HepG2 (cell line): ENCODE data around the gene THAP5. TPM values are rescaled to one million over a fixed set of nuclear protein-coding genes. Genes with fewer than 3 reads are reported as not detected.

ENCODE experiments used
- CENPX ChIP-seq: sonication (generic); formaldehyde crosslinking; IDR thresholded peaks from 2 replicates; pipeline ENCODE4 v1.9.0; 2021; ENCODE audit warnings: mild to moderate bottlenecking, missing genetic modification reagents, moderate library complexity
- ESRRA ChIP-seq: sonication (generic); formaldehyde crosslinking; IDR thresholded peaks from 2 replicates; pipeline ENCODE4 v1.5.1; 2020; ENCODE audit warnings: mild to moderate bottlenecking, low read depth, missing genetic modification reagents
- FLYWCH1 ChIP-seq: sonication (generic); formaldehyde crosslinking; IDR thresholded peaks from 2 replicates; pipeline ENCODE4 v1.8.1; 2023; ENCODE audit warnings: mild to moderate bottlenecking, missing genetic modification reagents
- KAT2B ChIP-seq: fragments of 150-350 bp; IDR thresholded peaks from 2 replicates; pipeline ENCODE4 v1.6.1; 2014; ENCODE audit warnings: low read depth, low read length, borderline replicate concordance
- KDM3A ChIP-seq: IDR thresholded peaks from 2 replicates; pipeline ENCODE4 v1.6.1; 2018; ENCODE audit warnings: low read depth, missing compliant biosample characterization
- MTA3 ChIP-seq: sonication (generic); formaldehyde crosslinking; IDR thresholded peaks from 2 replicates; pipeline ENCODE4 v1.4.0; 2020; ENCODE audit warnings: missing genetic modification reagents
- RAD21 ChIP-seq: fragments of 450-650 bp; formaldehyde crosslinking; IDR thresholded peaks from 2 replicates; pipeline ENCODE4 v1.5.0; 2020; ENCODE audit warnings: mild to moderate bottlenecking
- REPIN1 ChIP-seq: sonication (generic); formaldehyde crosslinking; IDR thresholded peaks from 2 replicates; pipeline ENCODE4 v1.8.0; 2022; ENCODE audit warnings: missing genetic modification reagents, low read depth, mild to moderate bottlenecking, borderline replicate concordance
- RFX3 ChIP-seq: IDR thresholded peaks from 2 replicates; pipeline ENCODE4 v1.6.1; 2016; ENCODE audit warnings: missing biosample characterization, missing genetic modification reagents
- SMAD3 ChIP-seq: sonication (generic); formaldehyde crosslinking; IDR thresholded peaks from 2 replicates; pipeline ENCODE4 v1.4.0; 2020; ENCODE audit warnings: missing genetic modification reagents
- SPEN ChIP-seq: sonication (generic); formaldehyde crosslinking; IDR thresholded peaks from 2 replicates; pipeline ENCODE4 v1.5.1; 2020; ENCODE audit warnings: low read depth, mild to moderate bottlenecking, missing genetic modification reagents
- SRSF1 ChIP-seq: fragments of 200-400 bp; formaldehyde crosslinking; optimal IDR thresholded peaks from 2 replicates; pipeline ENCODE3; 2017; ENCODE audit warnings: mild to moderate bottlenecking, low read depth, low read length, moderate library complexity
- ZNF383 ChIP-seq: sonication (generic); formaldehyde crosslinking; IDR thresholded peaks from 2 replicates; pipeline ENCODE4 v1.4.0; 2020; ENCODE audit warnings: missing genetic modification reagents, mild to moderate bottlenecking, borderline replicate concordance
- ZNF549 ChIP-seq: sonication (generic); formaldehyde crosslinking; IDR thresholded peaks from 2 replicates; pipeline ENCODE4 v1.5.0; 2020; ENCODE audit warnings: missing genetic modification reagents
- ZNF766 ChIP-seq: sonication (generic); formaldehyde crosslinking; IDR thresholded peaks from 2 replicates; pipeline ENCODE4 v1.5.0; 2020; ENCODE audit warnings: missing genetic modification reagents, borderline replicate concordance
- ZSCAN9 ChIP-seq: IDR thresholded peaks from 2 replicates; pipeline ENCODE4 v1.6.1; 2016; ENCODE audit warnings: borderline replicate concordance
- polyA plus RNA-seq, 8 experiments: library from polyadenylated mRNA; depleted of rRNA in 3 of 8; stranded (reverse) in 7 of 8; unstranded in 1 of 8; fragments of >200 nt; fragmentation: Illumina TruSeq in 4 of 8; extraction: Trizol in 4 of 8; gene quantifications; 2 replicates each; pipeline versions ENCODE4 v1.2.1 to v1.2.3, GENCODE V29; 2011 to 2016; ENCODE audit warnings: low read depth in 4 of 8, missing spikeins in 1 of 8, mixed read lengths in 1 of 8; ENCODE audit not compliant: insufficient read depth in 1 of 8
- total RNA-seq, 5 experiments: library from RNA; depleted of rRNA; stranded (reverse); fragments of >200 nt; fragmentation: Illumina TruSeq; extraction: Trizol; gene quantifications; 2 replicates each; pipeline ENCODE4 v1.2.3, GENCODE V29; 2016; ENCODE audit warnings: low read depth in 1 of 5
- TF ChIP-seq, protein P1 (sequence below): sonication (generic); formaldehyde crosslinking; IDR thresholded peaks from 2 replicates; pipeline ENCODE4 v1.5.0; 2020; ENCODE audit warnings: mild to moderate bottlenecking, missing genetic modification reagents
- TF ChIP-seq, protein P2 (sequence below): IDR thresholded peaks from 2 replicates; pipeline ENCODE4 v1.6.1; 2016; ENCODE audit warnings: missing compliant biosample characterization, missing genetic modification reagents, borderline replicate concordance
- TF ChIP-seq, protein P3 (sequence below): IDR thresholded peaks from 2 replicates; pipeline ENCODE4 v1.6.1; 2016; ENCODE audit warnings: low read depth, missing genetic modification reagents, missing compliant biosample characterization

Gene THAP5
- total and polyA plus RNA-seq, 2 of the 13 experiments (the other 11 are each of a cell fraction or from before 2014, with no cell fraction given): 3.6 to 11.8 TPM

DNA sequence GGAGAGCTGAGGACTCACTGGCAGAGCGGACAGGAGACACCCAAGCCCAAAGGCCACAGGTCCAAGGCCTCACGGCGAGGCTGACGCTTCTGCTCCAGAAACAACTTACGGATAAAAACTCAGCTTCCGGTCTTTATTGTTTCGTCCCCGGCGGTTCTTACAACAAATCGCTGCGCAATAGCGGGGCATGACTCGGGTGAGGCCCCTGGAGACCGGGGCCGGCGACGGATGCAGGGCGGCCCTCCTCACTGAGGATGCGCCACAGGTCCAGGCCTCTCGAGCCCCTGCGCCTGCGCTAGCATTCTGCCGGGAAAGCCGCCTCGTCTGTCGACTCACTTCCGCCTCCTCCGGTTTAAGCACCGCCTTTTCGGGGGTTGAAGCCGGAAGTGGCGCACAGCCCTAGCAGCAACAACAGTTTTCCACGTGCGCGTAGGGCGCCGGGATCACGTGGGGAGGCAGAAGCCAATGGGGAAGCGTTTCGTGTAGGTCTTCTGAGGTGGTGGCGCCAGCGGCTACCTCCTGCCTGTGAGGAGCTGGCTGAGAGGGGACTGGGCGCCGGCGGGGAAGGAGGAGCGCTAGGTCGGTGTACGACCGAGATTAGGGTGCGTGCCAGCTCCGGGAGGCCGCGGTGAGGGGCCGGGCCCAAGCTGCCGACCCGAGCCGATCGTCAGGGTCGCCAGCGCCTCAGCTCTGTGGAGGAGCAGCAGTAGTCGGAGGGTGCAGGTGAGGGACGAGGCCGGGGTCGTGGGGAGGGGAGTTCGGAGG is at the start of gene THAP5, which contains the start of gene DNAJB9 (continued):
- TF ChIP-seq, protein P1, sequence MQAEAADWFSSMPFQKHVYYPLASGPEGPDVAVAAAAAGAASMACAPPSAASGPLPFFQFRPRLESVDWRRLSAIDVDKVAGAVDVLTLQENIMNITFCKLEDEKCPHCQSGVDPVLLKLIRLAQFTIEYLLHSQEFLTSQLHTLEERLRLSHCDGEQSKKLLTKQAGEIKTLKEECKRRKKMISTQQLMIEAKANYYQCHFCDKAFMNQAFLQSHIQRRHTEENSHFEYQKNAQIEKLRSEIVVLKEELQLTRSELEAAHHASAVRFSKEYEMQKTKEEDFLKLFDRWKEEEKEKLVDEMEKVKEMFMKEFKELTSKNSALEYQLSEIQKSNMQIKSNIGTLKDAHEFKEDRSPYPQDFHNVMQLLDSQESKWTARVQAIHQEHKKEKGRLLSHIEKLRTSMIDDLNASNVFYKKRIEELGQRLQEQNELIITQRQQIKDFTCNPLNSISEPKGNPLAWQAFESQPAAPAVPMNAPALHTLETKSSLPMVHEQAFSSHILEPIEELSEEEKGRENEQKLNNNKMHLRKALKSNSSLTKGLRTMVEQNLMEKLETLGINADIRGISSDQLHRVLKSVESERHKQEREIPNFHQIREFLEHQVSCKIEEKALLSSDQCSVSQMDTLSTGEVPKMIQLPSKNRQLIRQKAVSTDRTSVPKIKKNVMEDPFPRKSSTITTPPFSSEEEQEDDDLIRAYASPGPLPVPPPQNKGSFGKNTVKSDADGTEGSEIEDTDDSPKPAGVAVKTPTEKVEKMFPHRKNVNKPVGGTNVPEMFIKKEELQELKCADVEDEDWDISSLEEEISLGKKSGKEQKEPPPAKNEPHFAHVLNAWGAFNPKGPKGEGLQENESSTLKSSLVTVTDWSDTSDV (CRISPR knock-in tag): peak; percentile 31; the same call in 1 of the 2 replicates
- no peak for TF ChIP-seq SRSF1
- 0 out of 2 replicates have a peak, but pooled peaks have one; percentile 78 for TF ChIP-seq KDM3A (CRISPR knock-in tag)
- no peak for TF ChIP-seq CENPX (CRISPR knock-in tag)
- TF ChIP-seq SMAD3: peak; percentile 54; the same call in 1 of the 2 replicates
- TF ChIP-seq REPIN1: peak; percentile 89
- TF ChIP-seq KAT2B: no peak
- TF ChIP-seq, protein P2, sequence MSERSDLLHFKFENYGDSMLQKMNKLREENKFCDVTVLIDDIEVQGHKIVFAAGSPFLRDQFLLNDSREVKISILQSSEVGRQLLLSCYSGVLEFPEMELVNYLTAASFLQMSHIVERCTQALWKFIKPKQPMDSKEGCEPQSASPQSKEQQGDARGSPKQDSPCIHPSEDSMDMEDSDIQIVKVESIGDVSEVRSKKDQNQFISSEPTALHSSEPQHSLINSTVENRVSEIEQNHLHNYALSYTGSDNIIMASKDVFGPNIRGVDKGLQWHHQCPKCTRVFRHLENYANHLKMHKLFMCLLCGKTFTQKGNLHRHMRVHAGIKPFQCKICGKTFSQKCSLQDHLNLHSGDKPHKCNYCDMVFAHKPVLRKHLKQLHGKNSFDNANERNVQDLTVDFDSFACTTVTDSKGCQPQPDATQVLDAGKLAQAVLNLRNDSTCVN (CRISPR knock-in tag): peak; percentile 42
- TF ChIP-seq SPEN (CRISPR knock-in tag): peak; percentile 92
- TF ChIP-seq RAD21 (CRISPR knock-in tag): no peak; the same call in 1 of the 2 replicates
- TF ChIP-seq ZSCAN9 (CRISPR knock-in tag): peak; percentile 88; the same call in 1 of the 2 replicates
- TF ChIP-seq ZNF766: no peak
- peak; percentile 32; the same call in 1 of the 2 replicates for TF ChIP-seq ESRRA
- no peak for TF ChIP-seq FLYWCH1 (CRISPR knock-in tag)
- peak; percentile 31; the same call in 1 of the 2 replicates for TF ChIP-seq RFX3 (CRISPR knock-in tag)
- TF ChIP-seq ZNF549: no peak
- TF ChIP-seq MTA3 (CRISPR knock-in tag): no peak
- no peak for TF ChIP-seq ZNF383 (CRISPR knock-in tag)
- TF ChIP-seq, protein P3, sequence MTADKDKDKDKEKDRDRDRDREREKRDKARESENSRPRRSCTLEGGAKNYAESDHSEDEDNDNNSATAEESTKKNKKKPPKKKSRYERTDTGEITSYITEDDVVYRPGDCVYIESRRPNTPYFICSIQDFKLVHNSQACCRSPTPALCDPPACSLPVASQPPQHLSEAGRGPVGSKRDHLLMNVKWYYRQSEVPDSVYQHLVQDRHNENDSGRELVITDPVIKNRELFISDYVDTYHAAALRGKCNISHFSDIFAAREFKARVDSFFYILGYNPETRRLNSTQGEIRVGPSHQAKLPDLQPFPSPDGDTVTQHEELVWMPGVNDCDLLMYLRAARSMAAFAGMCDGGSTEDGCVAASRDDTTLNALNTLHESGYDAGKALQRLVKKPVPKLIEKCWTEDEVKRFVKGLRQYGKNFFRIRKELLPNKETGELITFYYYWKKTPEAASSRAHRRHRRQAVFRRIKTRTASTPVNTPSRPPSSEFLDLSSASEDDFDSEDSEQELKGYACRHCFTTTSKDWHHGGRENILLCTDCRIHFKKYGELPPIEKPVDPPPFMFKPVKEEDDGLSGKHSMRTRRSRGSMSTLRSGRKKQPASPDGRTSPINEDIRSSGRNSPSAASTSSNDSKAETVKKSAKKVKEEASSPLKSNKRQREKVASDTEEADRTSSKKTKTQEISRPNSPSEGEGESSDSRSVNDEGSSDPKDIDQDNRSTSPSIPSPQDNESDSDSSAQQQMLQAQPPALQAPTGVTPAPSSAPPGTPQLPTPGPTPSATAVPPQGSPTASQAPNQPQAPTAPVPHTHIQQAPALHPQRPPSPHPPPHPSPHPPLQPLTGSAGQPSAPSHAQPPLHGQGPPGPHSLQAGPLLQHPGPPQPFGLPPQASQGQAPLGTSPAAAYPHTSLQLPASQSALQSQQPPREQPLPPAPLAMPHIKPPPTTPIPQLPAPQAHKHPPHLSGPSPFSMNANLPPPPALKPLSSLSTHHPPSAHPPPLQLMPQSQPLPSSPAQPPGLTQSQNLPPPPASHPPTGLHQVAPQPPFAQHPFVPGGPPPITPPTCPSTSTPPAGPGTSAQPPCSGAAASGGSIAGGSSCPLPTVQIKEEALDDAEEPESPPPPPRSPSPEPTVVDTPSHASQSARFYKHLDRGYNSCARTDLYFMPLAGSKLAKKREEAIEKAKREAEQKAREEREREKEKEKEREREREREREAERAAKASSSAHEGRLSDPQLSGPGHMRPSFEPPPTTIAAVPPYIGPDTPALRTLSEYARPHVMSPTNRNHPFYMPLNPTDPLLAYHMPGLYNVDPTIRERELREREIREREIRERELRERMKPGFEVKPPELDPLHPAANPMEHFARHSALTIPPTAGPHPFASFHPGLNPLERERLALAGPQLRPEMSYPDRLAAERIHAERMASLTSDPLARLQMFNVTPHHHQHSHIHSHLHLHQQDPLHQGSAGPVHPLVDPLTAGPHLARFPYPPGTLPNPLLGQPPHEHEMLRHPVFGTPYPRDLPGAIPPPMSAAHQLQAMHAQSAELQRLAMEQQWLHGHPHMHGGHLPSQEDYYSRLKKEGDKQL: peak; percentile 27; the same call in 1 of the 2 replicates
